Activated naive CD8-positive, alpha-beta T cell (primary cell): ENCODE results near the gene FAM20C.
"Not testable (repeated sequence)": the region's sequence is repeated elsewhere in the genome, so short reads cannot be mapped to it uniquely, and the experiment has no call there.

ENCODE experiments used
- H3K27ac Mint-ChIP-seq: one replicate; pipeline ENCODE4 v1.8.0; 2021; ENCODE audit warnings: mixed read lengths
- H3K27me3 Mint-ChIP-seq: one replicate; pipeline ENCODE4 v1.8.0; 2021; ENCODE audit warnings: mixed read lengths
- H3K36me3 Mint-ChIP-seq: one replicate; pipeline ENCODE4 v1.8.0; 2021; ENCODE audit warnings: mixed read lengths
- H3K4me1 Mint-ChIP-seq: one replicate; pipeline ENCODE4 v1.8.0; 2021; ENCODE audit warnings: low read depth, mixed read lengths
- H3K4me3 Mint-ChIP-seq: one replicate; pipeline ENCODE4 v1.8.0; 2021; ENCODE audit warnings: mild to moderate bottlenecking, mixed read lengths
- H3K9me3 Mint-ChIP-seq: one replicate; pipeline ENCODE4 v1.8.0; 2021; ENCODE audit warnings: low read depth, mixed read lengths

FAM20C gene

GRCh38 chr7:240887-241421 is 48.6 kb downstream of the FAM20C start:
- Mint-ChIP-seq H3K4me3 (no peak overlapping the region), H3K36me3 (no peaks in the 10 kb centered on the region), H3K4me1 (no peaks in the 10 kb centered on the region), H3K27ac (no peak overlapping the region), H3K27me3 (no peaks in the 10 kb centered on the region), H3K9me3 (no peaks in the 10 kb centered on the region)

GRCh38 chr7:241513-241912 is 49.1 kb downstream of the FAM20C start:
- Mint-ChIP-seq H3K27ac (no peak overlapping the region), H3K4me1 (no peaks in the 10 kb centered on the region), H3K4me3 (no peak overlapping the region), H3K27me3 (no peaks in the 10 kb centered on the region), H3K36me3 (no peaks in the 10 kb centered on the region), H3K9me3 (no peaks in the 10 kb centered on the region)

- H3K27ac Mint-ChIP-seq, H3K4me3 Mint-ChIP-seq, H3K36me3 Mint-ChIP-seq, H3K4me1 Mint-ChIP-seq, H3K9me3 Mint-ChIP-seq, H3K27me3 Mint-ChIP-seq: not testable (repeated sequence)
These were observed 50.6 kb downstream of the FAM20C start for GRCh38 chr7:242826-243579.

GRCh38 chr7:243580-243978 is 51.2 kb downstream of the FAM20C start:
- H3K27ac Mint-ChIP-seq, H3K36me3 Mint-ChIP-seq, H3K9me3 Mint-ChIP-seq, H3K4me3 Mint-ChIP-seq, H3K4me1 Mint-ChIP-seq, H3K27me3 Mint-ChIP-seq: not testable (repeated sequence)

GRCh38 chr7:244974-245373 is 52.6 kb downstream of the FAM20C start:
- no peaks in the 10 kb centered on the region for H3K27me3 Mint-ChIP-seq
- H3K27ac Mint-ChIP-seq: no peak overlapping the region
- no peak overlapping the region for H3K4me3 Mint-ChIP-seq
- H3K4me1 Mint-ChIP-seq: no peaks in the 10 kb centered on the region
- no peaks in the 10 kb centered on the region for H3K9me3 Mint-ChIP-seq
- no peaks in the 10 kb centered on the region for H3K36me3 Mint-ChIP-seq

GRCh38 chr7:245574-246295 is 53.4 kb downstream of the FAM20C start:
- Mint-ChIP-seq H3K9me3 (no peaks in the 10 kb centered on the region), H3K27ac (no peak overlapping the region), H3K4me3 (no peak overlapping the region), H3K27me3 (no peaks in the 10 kb centered on the region), H3K4me1 (no peaks in the 10 kb centered on the region), H3K36me3 (no peaks in the 10 kb centered on the region)

GRCh38 chr7:246451-246850 is 54.1 kb downstream of the FAM20C start:
- Mint-ChIP-seq H3K36me3 (no peaks in the 10 kb centered on the region), H3K4me1 (no peaks in the 10 kb centered on the region)

GRCh38 chr7:247181-247580 is 54.8 kb downstream of the FAM20C start:
- Mint-ChIP-seq H3K36me3 (no peaks in the 10 kb centered on the region), H3K4me3 (no peak overlapping the region), H3K4me1 (no peaks in the 10 kb centered on the region), H3K9me3 (no peaks in the 10 kb centered on the region), H3K27ac (no peak overlapping the region), H3K27me3 (no peaks in the 10 kb centered on the region)

More at GRCh38 chr7:246451-246850, 54.1 kb downstream of the FAM20C start:
- H3K4me3 Mint-ChIP-seq: no peak overlapping the region
- H3K9me3 Mint-ChIP-seq: no peaks in the 10 kb centered on the region
- H3K27me3 Mint-ChIP-seq: no peaks in the 10 kb centered on the region
- no peak overlapping the region for H3K27ac Mint-ChIP-seq

GRCh38 chr7:247636-248035 is 55.3 kb downstream of the FAM20C start:
- H3K4me1 Mint-ChIP-seq: no peaks in the 10 kb centered on the region
- no peak overlapping the region for H3K4me3 Mint-ChIP-seq
- no peaks in the 10 kb centered on the region for H3K9me3 Mint-ChIP-seq
- no peak overlapping the region for H3K27ac Mint-ChIP-seq
- H3K27me3 Mint-ChIP-seq: no peaks in the 10 kb centered on the region
- no peaks in the 10 kb centered on the region for H3K36me3 Mint-ChIP-seq

- H3K9me3 Mint-ChIP-seq: no peaks in the 10 kb centered on the region
- no peak overlapping the region for H3K4me3 Mint-ChIP-seq
- no peaks in the 10 kb centered on the region for H3K36me3 Mint-ChIP-seq
- H3K4me1 Mint-ChIP-seq: no peaks in the 10 kb centered on the region
- no peak overlapping the region for H3K27ac Mint-ChIP-seq
- H3K27me3 Mint-ChIP-seq: no peaks in the 10 kb centered on the region
These were observed 56.5 kb downstream of the FAM20C start for GRCh38 chr7:248732-249435.

GRCh38 chr7:249989-250388 is 57.6 kb downstream of the FAM20C start:
- Mint-ChIP-seq H3K27me3 (no peaks in the 10 kb centered on the region), H3K36me3 (no peaks in the 10 kb centered on the region), H3K4me3 (no peak overlapping the region), H3K4me1 (no peaks in the 10 kb centered on the region), H3K27ac (no peak overlapping the region), H3K9me3 (no peaks in the 10 kb centered on the region)

- no peak overlapping the region for H3K27ac Mint-ChIP-seq
- H3K4me3 Mint-ChIP-seq: no peak overlapping the region
- H3K4me1 Mint-ChIP-seq: no peaks in the 10 kb centered on the region
- H3K27me3 Mint-ChIP-seq: no peaks in the 10 kb centered on the region
- H3K9me3 Mint-ChIP-seq: no peaks in the 10 kb centered on the region
- no peaks in the 10 kb centered on the region for H3K36me3 Mint-ChIP-seq
These were observed 58.2 kb downstream of the FAM20C start for GRCh38 chr7:250523-250922.

- H3K9me3 Mint-ChIP-seq: no peaks in the 10 kb centered on the region
These were observed 58.6 kb downstream of the FAM20C start for GRCh38 chr7:251005-251404.

GRCh38 chr7:251446-252175 is 59.2 kb downstream of the FAM20C start:
- H3K9me3 Mint-ChIP-seq: no peaks in the 10 kb centered on the region
- no peak overlapping the region for H3K27ac Mint-ChIP-seq
- H3K4me3 Mint-ChIP-seq: no peak overlapping the region
- no peaks in the 10 kb centered on the region for H3K27me3 Mint-ChIP-seq
- H3K36me3 Mint-ChIP-seq: no peaks in the 10 kb centered on the region
- H3K4me1 Mint-ChIP-seq: no peaks in the 10 kb centered on the region

More at GRCh38 chr7:251005-251404, 58.6 kb downstream of the FAM20C start:
- H3K4me1 Mint-ChIP-seq: no peaks in the 10 kb centered on the region
- no peak overlapping the region for H3K27ac Mint-ChIP-seq
- no peak overlapping the region for H3K4me3 Mint-ChIP-seq
- H3K27me3 Mint-ChIP-seq: no peaks in the 10 kb centered on the region
- H3K36me3 Mint-ChIP-seq: no peaks in the 10 kb centered on the region
